HUDEP-2 (cell line): ENCODE data around the gene PDZK1.
A peak's percentile ranks its signal among the peaks of the same experiment; 100 is the strongest.
"Not testable (repeated sequence)": the region's sequence is repeated elsewhere in the genome, so short reads cannot be mapped to it uniquely, and the experiment has no call there.

Source experiments
- DNase-seq, 76 experiments: peaks; one replicate each; lab custom pipeline; 2025; ENCODE audit not compliant: unreplicated experiment in 76 of 76; lab: John Stamatoyannopoulos, UW

PDZK1 gene

DNA sequence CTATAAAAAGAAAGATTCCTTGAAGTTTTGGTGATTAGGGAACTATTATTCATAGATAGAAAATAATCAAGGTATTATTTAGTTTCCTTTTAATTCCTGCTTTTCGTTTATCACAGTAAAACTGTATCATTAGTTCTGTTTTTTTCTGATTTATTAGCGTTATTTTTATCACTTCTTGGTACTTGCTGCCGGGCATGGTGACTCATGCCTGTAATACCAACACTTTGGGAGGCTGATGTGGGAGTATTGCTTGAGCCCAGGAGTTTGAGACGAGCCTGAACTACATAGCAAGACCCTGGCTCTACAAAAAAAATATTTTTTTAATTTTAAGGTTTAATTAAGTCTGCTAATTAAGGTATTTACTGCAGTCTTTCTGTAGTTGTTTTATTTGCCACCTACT, 42.2 kb downstream of the PDZK1 start:
- not testable (repeated sequence) for DNase-seq

DNA sequence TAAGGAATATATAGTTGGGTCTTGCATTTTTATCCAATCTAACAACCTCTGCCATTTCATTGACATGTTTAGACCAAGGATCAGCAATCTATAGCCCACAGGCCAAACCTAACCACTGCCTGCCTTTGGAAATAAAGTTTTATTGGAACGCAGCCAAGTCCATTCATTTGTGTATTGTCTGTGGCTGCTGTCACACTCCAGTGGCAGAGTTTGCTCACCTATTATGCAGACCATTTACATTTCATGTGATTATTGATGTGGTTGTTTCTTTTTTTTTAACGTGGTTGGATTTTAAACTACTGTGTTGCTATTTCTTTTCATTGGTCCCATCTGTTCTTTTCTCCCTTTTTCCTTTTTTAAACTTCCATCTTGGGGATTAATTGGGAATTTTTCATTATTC, 44.7 kb downstream of the PDZK1 start:
- peak in 4 of 76 experiments; percentile 1 to 9 (median 7) for DNase-seq

DNA sequence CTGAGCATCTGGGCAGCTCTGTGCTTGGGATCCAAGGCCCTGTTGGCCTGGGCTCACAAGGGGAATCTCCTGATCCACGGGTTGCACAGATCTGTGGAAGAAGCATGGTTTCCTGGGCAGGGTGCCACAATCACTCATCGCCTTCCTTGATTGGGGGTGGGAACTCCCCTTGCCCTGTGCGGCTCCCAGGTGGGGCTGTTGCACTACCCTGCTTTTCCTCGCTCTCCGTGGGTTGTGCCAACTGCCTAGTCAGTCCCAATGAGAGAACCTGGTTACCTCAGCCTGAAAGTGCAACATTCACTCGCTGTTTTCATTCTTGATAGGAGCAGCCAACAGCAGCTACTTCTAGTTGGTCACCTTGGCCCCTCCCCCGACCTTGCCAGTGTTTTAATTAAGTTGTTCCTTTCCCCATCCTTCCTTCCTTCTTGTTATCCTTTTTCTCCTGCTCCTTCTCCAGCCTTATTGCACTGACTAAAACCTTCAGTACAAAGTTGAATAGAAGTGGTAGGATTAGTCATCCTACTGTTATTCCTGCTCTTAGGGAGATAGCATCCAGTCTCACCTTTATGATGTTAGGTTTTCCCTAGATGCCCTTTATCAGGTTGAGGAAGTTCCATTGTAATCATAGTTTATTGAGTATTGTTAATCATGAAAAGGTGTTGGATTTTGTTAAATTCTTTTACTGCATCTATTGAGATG, 50.8 kb downstream of the PDZK1 start:
- DNase-seq, result not testable (repeated sequence)

DNA sequence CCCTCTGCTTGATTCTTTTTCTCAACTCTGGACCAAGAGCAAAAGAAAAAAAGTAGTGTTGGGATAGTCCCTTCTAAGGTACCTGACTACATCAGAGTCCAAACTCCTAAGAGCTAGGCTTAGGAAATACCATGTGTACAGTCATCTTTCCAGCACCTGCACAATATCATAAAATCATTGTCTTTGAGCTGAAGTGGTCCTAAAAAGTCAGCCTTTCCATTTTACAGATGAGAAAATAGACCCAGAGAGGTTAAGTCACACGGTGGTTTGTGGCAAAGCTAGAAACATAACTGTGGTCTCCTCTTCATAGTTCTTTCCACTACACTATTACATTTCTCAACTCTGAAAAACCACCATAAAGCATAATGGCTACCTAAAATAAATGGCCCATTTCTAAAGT, 63.2 kb downstream of the PDZK1 start:
- DNase-seq, result not testable (repeated sequence)

DNA sequence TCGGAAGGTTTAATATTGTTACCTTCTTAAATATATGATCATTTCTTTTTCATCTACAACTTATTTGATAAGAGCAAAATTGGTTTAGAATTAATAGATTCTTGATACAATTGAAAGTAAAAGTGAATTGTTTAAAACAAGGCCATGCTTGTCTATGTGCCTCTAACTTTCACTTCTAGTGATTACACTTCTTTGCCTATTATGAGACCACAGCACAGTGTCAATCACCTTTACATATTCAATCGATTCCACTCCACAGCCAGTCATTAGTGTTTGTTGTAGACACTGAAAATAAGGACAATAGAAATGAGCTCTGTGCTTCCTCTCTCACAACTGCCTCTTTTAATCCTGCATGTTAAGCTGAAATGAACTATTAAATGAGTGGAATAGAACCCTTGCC, 65.3 kb downstream of the PDZK1 start:
- not testable (repeated sequence) for DNase-seq

DNA sequence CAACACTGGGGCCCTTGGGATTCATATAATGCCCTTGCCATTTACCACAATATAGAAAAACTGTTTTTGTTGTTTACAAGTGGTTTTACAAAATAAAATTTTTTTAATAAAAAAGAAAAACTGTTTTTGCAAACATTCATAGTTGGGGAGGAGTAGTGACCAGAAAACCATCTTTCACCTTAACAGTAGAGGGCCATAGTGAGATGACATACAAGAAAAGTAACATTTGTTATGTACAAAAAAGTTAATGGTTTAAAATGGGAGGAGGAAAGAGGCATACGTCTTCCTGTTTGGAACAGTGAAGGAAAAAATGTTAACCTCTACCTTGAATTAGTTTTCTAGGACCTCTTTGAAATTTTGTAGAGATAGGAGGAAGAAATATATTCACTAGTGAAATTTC, 70.9 kb downstream of the PDZK1 start:
- DNase-seq, result not testable (repeated sequence)

DNA sequence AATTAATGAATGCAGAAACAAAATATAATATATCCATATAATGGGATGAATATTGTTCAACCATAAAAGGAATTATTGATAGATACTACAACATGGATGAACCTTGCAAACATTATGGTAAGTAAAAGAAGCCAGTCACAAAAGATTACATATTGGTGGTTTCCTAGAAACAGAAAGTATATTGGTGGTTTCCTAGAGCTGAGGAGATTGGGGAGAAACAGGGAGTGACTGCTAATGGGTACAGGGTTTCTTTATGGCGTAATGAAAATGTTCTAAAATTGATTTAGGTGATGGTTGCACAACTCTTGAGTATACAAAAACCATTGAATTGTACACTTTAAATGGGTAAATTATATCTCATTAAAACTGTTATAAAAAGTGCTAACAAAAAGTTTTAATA, 85.0 kb downstream of the PDZK1 start:
- not testable (repeated sequence) for DNase-seq
